Natural killer cell (primary cell): ENCODE data around the gene TRMT44. TPM values are rescaled to one million over a fixed set of nuclear protein-coding genes. Genes with fewer than 3 reads are reported as not detected.

Experiments
- ATAC-seq, 3 donors: fragments of 150-1000 bp in 2 of 3; fragments of 200-7000 bp in 1 of 3; cut with Tn5 transposase; 1 replicate in 1 of 3; 2 replicates in 2 of 3; pipeline ENCODE4 v1.10.0; 2021; ENCODE audit warnings: mild to moderate bottlenecking in 2 of 3, moderate library complexity in 2 of 3
- DNase-seq, 2 donors: peaks; one replicate each; pipeline versions ENCODE4 v3.0.0 to v3.0.0-alpha.2; 2013 to 2021; ENCODE audit warnings: mixed read lengths in 1 of 2
- H3K27ac ChIP-seq: one replicate; pipeline ENCODE4 v1.5.1; 2013; ENCODE audit warnings: mild to moderate bottlenecking, low read length
- H3K27me3 ChIP-seq: one replicate; pipeline ENCODE4 v1.6.1; 2013; ENCODE audit warnings: low read length; ENCODE audit not compliant: control insufficient read depth, insufficient read depth
- H3K36me3 ChIP-seq: one replicate; pipeline ENCODE4 v1.6.1; 2013; ENCODE audit warnings: low read length; ENCODE audit not compliant: control insufficient read depth, insufficient read depth
- H3K4me1 ChIP-seq: one replicate; pipeline ENCODE4 v1.6.1; 2013; ENCODE audit warnings: low read length; ENCODE audit not compliant: control insufficient read depth, insufficient read depth
- H3K4me3 ChIP-seq: one replicate; pipeline ENCODE4 v1.5.1; 2013; ENCODE audit warnings: low read length
- H3K9me3 ChIP-seq: one replicate; pipeline ENCODE4 v1.6.1; 2013; ENCODE audit warnings: low read length; ENCODE audit not compliant: control insufficient read depth, insufficient read depth
- H3K27ac Mint-ChIP-seq, 2 donors: one replicate each; pipeline ENCODE4 v1.8.0; 2022; ENCODE audit warnings: mild to moderate bottlenecking in 2 of 2, mixed read lengths in 2 of 2, moderate library complexity in 1 of 2
- H3K27me3 Mint-ChIP-seq, 2 donors: one replicate each; pipeline ENCODE4 v1.8.0; 2022; ENCODE audit warnings: low read depth in 2 of 2, mixed read lengths in 2 of 2
- H3K36me3 Mint-ChIP-seq: one replicate; pipeline ENCODE4 v1.8.0; 2022; ENCODE audit warnings: mixed read lengths
- H3K4me1 Mint-ChIP-seq, 2 donors: one replicate each; pipeline ENCODE4 v1.8.0; 2022; ENCODE audit warnings: mixed read lengths in 2 of 2
- H3K4me3 Mint-ChIP-seq: one replicate; pipeline ENCODE4 v1.8.0; 2022; ENCODE audit warnings: mild to moderate bottlenecking, moderate library complexity, mixed read lengths
- H3K9me3 Mint-ChIP-seq, 2 donors: one replicate each; pipeline ENCODE4 v1.8.0; 2022; ENCODE audit warnings: mixed read lengths in 2 of 2
- WGBS: methylation state at CpG from one replicate; pipeline ENCODE4 v1.1.7; 2013; ENCODE audit warnings: missing lambda C conversion rate; ENCODE audit not compliant: insufficient coverage; 5-methylcytosine and 5-hydroxymethylcytosine counted together
- intact Hi-C: fragments of 100-400 bp; cut with micrococcal nuclease; formaldehyde crosslinking; loops from one replicate; pipeline ENCODE4 v1.14.2; 2022
- total RNA-seq, 4 donors: library from RNA; stranded (reverse); fragments of 120-200 nt in 1 of 4; gene quantifications; one replicate each; pipeline versions ENCODE4 v1.2.3 to v1.2.4, GENCODE V29; 2013 to 2022
- TF ChIP-seq, protein P1 (sequence below): fragments of 200-600 bp; IDR thresholded peaks from one replicate; pipeline ENCODE4 v1.8.0; 2022; ENCODE audit warnings: antibody characterized with exemption

The TRMT44 gene
- total RNA-seq, 3 donors from 2014 or later (not counting 1 experiment from before 2014, with no cell fraction given), result 24.4 to 37.5 (median 34.3) TPM

DNA sequence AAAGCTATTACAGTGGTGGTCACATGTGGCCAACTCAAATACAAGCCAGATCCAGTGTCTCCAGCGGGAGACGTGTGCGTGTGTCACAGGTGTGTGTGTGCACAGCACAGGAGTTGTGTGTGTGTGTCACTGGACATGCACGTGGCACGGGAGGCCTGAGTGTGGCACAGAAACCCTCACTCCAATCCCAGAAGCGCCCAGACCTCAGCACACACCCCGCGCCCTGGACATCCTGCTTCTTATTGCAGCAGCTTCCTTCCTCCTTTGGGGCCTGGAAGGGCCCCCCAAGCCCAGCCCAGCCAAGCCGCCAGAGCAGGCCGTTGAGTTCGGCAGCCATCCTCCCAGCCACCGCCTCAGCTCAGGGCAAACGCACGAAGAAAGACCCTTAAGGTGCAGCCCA lies 37.9 kb upstream of the TRMT44 start:
- H3K4me1 Mint-ChIP-seq, result no peaks in the 10 kb centered on the region
- no peaks in the 10 kb centered on the region for H3K9me3 Mint-ChIP-seq
- H3K9me3 ChIP-seq, result no peaks in the 10 kb centered on the region
- H3K36me3 ChIP-seq, result peaks cover 8% of the 10 kb centered on the region
- no peaks in the 10 kb centered on the region for H3K4me1 ChIP-seq
- no peaks in the 10 kb centered on the region for H3K27me3 Mint-ChIP-seq
- no peak overlapping the region for H3K27ac Mint-ChIP-seq
- no peaks in the 10 kb centered on the region for H3K27me3 ChIP-seq
- H3K27ac ChIP-seq, result no peak overlapping the region
- TF ChIP-seq, protein P1, sequence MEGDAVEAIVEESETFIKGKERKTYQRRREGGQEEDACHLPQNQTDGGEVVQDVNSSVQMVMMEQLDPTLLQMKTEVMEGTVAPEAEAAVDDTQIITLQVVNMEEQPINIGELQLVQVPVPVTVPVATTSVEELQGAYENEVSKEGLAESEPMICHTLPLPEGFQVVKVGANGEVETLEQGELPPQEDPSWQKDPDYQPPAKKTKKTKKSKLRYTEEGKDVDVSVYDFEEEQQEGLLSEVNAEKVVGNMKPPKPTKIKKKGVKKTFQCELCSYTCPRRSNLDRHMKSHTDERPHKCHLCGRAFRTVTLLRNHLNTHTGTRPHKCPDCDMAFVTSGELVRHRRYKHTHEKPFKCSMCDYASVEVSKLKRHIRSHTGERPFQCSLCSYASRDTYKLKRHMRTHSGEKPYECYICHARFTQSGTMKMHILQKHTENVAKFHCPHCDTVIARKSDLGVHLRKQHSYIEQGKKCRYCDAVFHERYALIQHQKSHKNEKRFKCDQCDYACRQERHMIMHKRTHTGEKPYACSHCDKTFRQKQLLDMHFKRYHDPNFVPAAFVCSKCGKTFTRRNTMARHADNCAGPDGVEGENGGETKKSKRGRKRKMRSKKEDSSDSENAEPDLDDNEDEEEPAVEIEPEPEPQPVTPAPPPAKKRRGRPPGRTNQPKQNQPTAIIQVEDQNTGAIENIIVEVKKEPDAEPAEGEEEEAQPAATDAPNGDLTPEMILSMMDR, result no peak
- 74% methylated on average over 14 of the region's 14 CpGs for WGBS
- no peak overlapping the region for H3K4me3 ChIP-seq
- no peak overlapping the region for H3K4me3 Mint-ChIP-seq
- no peaks in the 10 kb centered on the region for H3K36me3 Mint-ChIP-seq
- intact Hi-C loops, result loop anchor here (2.0 kb wide), 1 partner anchor 160 kb away; no protein-coding TSS in a partner anchor
- no peak for ATAC-seq
- no peak for DNase-seq

DNA sequence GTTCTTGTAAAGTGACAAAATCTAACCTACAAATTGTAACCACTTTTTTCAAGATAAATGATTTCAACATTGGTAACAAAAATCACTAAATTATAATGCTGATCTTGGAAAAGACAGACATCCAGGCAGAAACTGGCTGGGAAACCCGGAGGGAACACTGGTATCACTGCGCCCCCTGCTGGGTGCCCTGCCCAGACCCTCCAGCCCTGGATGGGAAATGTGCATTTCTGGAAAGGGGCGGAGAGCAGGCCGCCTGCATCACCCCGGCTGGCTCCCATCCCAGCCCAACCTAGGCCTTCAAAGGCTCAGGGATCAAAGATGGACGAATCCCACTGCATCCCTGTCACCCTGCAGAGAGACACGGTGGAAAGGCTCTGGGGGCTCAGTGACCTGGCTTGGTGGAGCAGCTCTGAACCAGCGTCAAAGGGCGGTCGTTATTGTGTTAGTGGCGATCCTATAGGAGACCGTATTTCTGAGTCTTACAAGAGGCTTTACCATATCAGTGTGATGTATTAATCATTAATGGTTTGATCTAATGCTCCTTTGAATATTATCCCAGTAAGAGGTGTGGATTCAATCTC lies 37.3 kb upstream of the TRMT44 start:
- H3K27ac Mint-ChIP-seq, result no peak overlapping the region
- ATAC-seq, result peak in 2 of 3 donors; percentile 54 to 62
- H3K4me1 Mint-ChIP-seq, result no peaks in the 10 kb centered on the region
- no peak overlapping the region for H3K4me3 Mint-ChIP-seq
- no peak overlapping the region for H3K27ac ChIP-seq
- no peaks in the 10 kb centered on the region for H3K9me3 ChIP-seq
- no peaks in the 10 kb centered on the region for H3K4me1 ChIP-seq
- TF ChIP-seq, protein P1, result peak; percentile 83
- WGBS, result 56% methylated on average over 12 of the region's 12 CpGs
- intact Hi-C loops, result loop anchor here (2.0 kb wide), 1 partner anchor 160 kb away; no protein-coding TSS in a partner anchor
- H3K4me3 ChIP-seq, result no peak overlapping the region
- H3K27me3 ChIP-seq, result no peaks in the 10 kb centered on the region
- no peaks in the 10 kb centered on the region for H3K27me3 Mint-ChIP-seq
- DNase-seq, result peak; percentile 40 to 67
- no peaks in the 10 kb centered on the region for H3K36me3 Mint-ChIP-seq
- H3K36me3 ChIP-seq, result peaks cover 8% of the 10 kb centered on the region
- H3K9me3 Mint-ChIP-seq, result no peaks in the 10 kb centered on the region

DNA sequence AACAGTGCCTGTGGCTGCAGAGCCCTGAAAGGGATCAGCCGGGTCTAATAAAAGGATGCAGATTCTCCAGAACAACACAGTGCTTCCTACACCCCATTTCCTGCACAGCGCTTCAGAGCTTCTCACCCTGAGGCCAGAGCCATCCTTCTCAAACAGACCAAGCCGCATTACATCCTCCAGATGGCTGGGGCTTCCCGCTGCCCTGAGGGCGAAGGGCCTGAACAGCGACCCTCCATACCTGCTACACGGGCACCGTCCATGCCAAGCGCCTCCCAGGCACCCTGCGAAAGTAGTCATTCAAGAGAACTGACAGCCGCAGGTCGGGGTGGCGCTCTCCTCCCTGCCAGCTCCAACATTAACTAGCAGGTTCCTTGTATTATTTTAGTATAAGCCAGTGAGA lies 36.6 kb upstream of the TRMT44 start:
- Mint-ChIP-seq H3K27me3 (no peaks in the 10 kb centered on the region), H3K4me3 (no peak overlapping the region), H3K27ac (no peak overlapping the region), H3K36me3 (no peaks in the 10 kb centered on the region), H3K9me3 (no peaks in the 10 kb centered on the region), H3K4me1 (peaks cover 2 to 4% of the 10 kb centered on the region in 2 donors)
- no peak overlapping the region for H3K27ac ChIP-seq
- no peaks in the 10 kb centered on the region for H3K27me3 ChIP-seq
- no peak for ATAC-seq
- peaks cover 5% of the 10 kb centered on the region for H3K4me1 ChIP-seq
- no peaks in the 10 kb centered on the region for H3K9me3 ChIP-seq
- intact Hi-C loops, result loop anchor here (2.0 kb wide), 1 partner anchor 161 kb away; no protein-coding TSS in a partner anchor
- WGBS, result 59% methylated on average over 13 of the region's 13 CpGs
- H3K4me3 ChIP-seq, result no peak overlapping the region
- TF ChIP-seq, protein P1, result no peak
- H3K36me3 ChIP-seq, result peaks cover 8% of the 10 kb centered on the region
- no peak for DNase-seq
